ENCODE measurements around the gene DST.

DST gene

DNA sequence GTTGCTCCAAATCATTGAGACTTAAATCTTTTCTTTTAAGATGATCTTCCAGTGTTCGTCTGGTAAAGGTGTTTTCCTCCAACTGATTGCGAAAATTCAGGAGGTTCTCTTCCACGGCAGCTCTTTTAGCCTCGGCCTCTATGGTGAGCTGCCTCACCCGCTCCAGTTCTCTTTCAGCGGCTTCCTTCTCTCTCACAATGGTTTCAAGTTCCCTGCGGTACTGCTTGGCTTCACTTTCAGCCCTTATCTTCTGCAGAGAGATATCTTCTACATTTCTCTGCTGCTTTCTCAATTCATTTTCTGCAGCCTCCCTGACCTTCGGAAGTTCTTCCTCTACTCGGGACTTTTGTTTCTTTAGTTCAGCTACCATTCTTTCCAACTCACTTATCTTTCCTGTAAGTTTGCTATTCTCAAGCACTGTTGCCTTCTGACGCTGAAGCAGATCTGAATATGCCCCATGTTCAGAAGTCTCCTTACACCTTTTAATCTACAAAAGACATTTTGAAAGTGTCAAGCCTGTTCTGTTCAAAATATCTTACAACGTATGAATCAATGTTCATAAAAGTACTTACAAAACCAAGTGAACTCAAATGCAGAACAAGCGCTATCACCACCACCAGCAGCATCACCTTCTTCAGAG lies 22.3 kb downstream of the DST start:
- H3K4me3 ChIP-seq (replicated peaks in 1 of 2; ENCODE audit: low read depth in 2 of 2, low read length in 2 of 2) = no peak overlapping the region
- DNase-seq (ENCODE audit: low read depth in 2 of 2) = peak in 1 of 2 donors; percentile 65
- TF ChIP-seq, protein P1, sequence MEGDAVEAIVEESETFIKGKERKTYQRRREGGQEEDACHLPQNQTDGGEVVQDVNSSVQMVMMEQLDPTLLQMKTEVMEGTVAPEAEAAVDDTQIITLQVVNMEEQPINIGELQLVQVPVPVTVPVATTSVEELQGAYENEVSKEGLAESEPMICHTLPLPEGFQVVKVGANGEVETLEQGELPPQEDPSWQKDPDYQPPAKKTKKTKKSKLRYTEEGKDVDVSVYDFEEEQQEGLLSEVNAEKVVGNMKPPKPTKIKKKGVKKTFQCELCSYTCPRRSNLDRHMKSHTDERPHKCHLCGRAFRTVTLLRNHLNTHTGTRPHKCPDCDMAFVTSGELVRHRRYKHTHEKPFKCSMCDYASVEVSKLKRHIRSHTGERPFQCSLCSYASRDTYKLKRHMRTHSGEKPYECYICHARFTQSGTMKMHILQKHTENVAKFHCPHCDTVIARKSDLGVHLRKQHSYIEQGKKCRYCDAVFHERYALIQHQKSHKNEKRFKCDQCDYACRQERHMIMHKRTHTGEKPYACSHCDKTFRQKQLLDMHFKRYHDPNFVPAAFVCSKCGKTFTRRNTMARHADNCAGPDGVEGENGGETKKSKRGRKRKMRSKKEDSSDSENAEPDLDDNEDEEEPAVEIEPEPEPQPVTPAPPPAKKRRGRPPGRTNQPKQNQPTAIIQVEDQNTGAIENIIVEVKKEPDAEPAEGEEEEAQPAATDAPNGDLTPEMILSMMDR (IDR thresholded peaks at IDR 0.05; ENCODE audit: low read depth, low read length) = no peak

DNA sequence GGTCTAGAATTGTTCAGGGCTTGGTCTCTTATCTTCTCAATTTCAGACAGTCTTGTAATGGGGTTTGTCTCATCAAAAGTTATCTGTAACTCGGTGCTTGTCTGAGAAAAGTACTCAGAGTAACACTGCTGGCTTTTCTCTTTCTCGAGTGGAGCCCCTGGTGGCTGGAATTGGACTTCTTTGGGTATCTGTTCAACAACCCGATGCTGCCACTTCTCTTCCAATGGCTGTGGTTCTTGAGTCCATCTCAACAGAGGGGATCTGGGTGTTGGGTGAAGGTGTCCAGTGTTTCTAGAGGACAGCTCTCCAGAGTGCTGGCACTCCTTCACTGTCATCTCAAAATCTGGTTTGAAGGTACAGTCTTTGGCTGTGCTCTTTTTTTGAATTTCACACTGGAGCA lies 24.6 kb downstream of the DST start:
- H3K4me3 ChIP-seq (replicated peaks in 1 of 2; ENCODE audit: low read depth in 2 of 2, low read length in 2 of 2) = no peak overlapping the region
- no peak for DNase-seq (ENCODE audit: low read depth in 2 of 2)
- TF ChIP-seq, protein P1 (IDR thresholded peaks at IDR 0.05; ENCODE audit: low read depth, low read length) = peak; percentile 29

DNA sequence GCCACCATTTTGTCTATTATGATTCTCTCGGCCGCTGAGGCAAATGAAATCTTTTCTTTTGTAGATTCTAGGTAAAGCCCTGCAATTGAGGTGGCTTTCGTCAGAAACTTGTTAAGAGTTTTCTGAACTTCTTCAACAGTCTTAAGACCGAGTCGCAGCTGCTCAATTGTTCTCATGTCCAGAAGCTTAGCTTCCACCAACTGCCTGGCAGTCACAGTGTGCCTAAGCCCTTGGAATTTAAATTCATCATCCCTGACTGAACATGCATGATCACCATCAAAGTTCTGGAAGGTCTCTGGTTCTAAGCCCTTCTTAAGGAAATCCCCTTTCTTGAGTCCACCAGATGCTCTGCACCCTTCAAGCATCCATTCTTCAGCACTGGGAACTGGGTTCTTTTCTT lies 25.7 kb downstream of the DST start:
- DNase-seq (ENCODE audit: low read depth in 2 of 2) = no peak
- TF ChIP-seq, protein P1 (IDR thresholded peaks at IDR 0.05; ENCODE audit: low read depth, low read length) = no peak
- no peak overlapping the region for H3K4me3 ChIP-seq (replicated peaks in 1 of 2; ENCODE audit: low read depth in 2 of 2, low read length in 2 of 2)

DNA sequence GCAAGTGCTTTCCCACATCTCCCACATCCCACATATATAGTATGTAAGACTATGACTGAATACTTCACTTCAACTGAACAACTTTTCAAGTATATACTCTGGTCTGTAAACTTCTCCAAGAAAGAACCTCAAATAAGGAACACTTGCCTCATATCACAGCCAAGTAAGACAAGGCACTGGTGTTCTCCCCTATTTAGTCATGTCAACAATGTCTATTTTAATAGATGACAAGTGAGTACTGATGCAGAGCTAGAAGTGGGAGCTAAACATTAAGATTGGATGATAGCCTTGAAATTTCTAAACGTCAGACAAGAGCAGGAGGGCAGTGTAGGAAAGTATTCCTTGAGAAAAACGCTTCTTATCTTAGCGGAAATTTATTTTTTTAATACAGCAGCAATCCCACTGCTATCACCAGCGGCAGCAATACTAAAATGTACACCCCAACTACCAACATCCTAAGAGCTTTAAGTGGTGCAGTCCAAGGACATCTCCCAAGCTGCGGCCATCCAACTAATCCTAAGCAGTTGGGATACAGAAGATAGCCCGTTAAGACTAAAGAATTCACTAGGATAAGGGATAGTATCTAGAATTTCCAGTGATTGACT lies 29.3 kb downstream of the DST start:
- no peak overlapping the region for H3K4me3 ChIP-seq (replicated peaks in 1 of 2; ENCODE audit: low read depth in 2 of 2, low read length in 2 of 2)
- TF ChIP-seq, protein P1 (IDR thresholded peaks at IDR 0.05; ENCODE audit: low read depth, low read length) = no peak
- no peak for DNase-seq (ENCODE audit: low read depth in 2 of 2)

DNA sequence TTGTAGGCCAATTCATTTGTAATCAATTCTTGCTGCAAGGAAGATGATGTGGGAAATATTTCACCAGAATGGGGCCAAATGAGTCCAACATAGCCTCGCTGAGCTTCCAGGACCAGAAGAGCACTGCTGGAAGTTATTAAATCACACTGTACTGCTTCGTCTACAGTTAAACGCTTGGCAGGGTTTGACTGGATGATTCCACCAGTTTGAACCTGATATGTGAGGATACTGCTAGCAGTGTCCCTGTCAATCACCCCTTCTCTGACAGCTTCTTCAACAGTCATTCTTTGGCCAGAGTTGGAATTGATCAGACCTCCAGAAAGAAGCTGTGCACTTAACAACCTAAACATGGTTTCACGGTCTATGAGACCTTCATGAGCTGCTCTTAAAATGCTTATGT lies 34.4 kb downstream of the DST start:
- H3K4me3 ChIP-seq (replicated peaks in 1 of 2; ENCODE audit: low read depth in 2 of 2, low read length in 2 of 2) = no peak overlapping the region
- TF ChIP-seq, protein P1 (IDR thresholded peaks at IDR 0.05; ENCODE audit: low read depth, low read length) = no peak
- DNase-seq (ENCODE audit: low read depth in 2 of 2) = no peak

DNA sequence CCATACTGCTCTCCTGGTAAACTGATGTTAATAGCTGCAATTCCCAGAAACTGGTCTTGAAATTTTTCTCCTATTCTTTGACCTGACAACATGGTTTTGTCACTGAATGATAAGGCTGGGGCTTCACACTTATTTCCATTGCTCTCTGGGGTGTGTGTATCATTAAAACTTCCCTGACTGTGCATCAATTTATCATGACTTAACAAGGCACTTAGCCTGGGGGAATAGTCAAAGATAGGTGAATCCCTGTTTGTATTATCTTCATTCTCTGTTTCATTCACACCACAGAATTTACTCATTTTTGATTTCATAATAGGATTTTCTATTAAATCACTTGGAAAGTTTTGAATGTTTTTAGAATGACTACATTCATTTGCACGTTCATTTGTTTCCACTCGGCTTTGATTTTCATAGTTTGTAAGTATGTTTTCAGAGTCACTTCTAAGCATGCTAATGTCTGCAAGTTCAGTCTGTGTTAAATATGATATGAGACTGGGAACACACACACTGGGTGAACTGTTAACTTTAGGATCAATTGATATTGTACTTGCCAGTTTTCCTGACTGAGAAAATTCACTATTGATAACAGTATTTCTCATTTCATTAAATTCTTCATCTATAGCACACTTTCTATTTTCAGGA lies 35.5 kb downstream of the DST start:
- H3K4me3 ChIP-seq (replicated peaks in 1 of 2; ENCODE audit: low read depth in 2 of 2, low read length in 2 of 2) = no peak overlapping the region
- TF ChIP-seq, protein P1 (IDR thresholded peaks at IDR 0.05; ENCODE audit: low read depth, low read length) = no peak
- DNase-seq (ENCODE audit: low read depth in 2 of 2) = no peak

All from cardiac fibroblast (primary cell).